A673 (cell line): ENCODE data around the gene LIPF. TPM values are rescaled to one million over a fixed set of nuclear protein-coding genes. Genes with fewer than 3 reads are reported as not detected.
"Not testable (repeated sequence)": the region's sequence is repeated elsewhere in the genome, so short reads cannot be mapped to it uniquely, and the experiment has no call there.

Source experiments
- BruUV-seq: library from RNA; stranded (reverse); fragments of 400-500 nt; replicated peaks from 2 replicates; lab custom pipeline; 2021; lab: Mats Ljungman, UMichigan
- CTCF ChIA-PET: fragments of 300-600 bp; sonication (Branson Sonifier 250); formaldehyde crosslinking; loops from one replicate; lab custom pipeline; 2022; ENCODE audit warnings: antibody characterized with exemption; lab: Charles Lee
- POLR2A ChIA-PET: fragments of 300-600 bp; sonication (Branson Sonifier 250); formaldehyde crosslinking; loops from one replicate; lab custom pipeline; 2022; ENCODE audit warnings: antibody characterized with exemption; ENCODE audit not compliant: low non-redundant PET; lab: Charles Lee
- DNase-seq: peaks from one replicate; pipeline ENCODE4 v3.0.0-alpha.2; 2015; ENCODE audit warnings: low spot score
- H3K27ac ChIP-seq: fragments of 200-600 bp; sonication (generic); 2 replicates; pipeline ENCODE4 v1.5.1; 2016; ENCODE audit warnings: mixed run types, low read depth, mild to moderate bottlenecking, mixed read lengths, antibody characterized with exemption, low read length; ENCODE audit not compliant: poor library complexity, severe bottlenecking
- H3K27me3 ChIP-seq: fragments of 200-600 bp; sonication (generic); replicated peaks from 2 replicates; pipeline ENCODE4 v1.6.1; 2017; ENCODE audit warnings: mixed run types, low read depth, mild to moderate bottlenecking, mixed read lengths, antibody characterized with exemption, low read length; ENCODE audit not compliant: insufficient read depth, poor library complexity
- H3K36me3 ChIP-seq: fragments of 200-600 bp; sonication (generic); 2 replicates; pipeline ENCODE4 v1.6.1; 2016; ENCODE audit warnings: mixed run types, mild to moderate bottlenecking, mixed read lengths, antibody characterized with exemption, low read length; ENCODE audit not compliant: insufficient read depth, poor library complexity, severe bottlenecking
- H3K4me1 ChIP-seq: fragments of 200-600 bp; sonication (generic); 2 replicates; pipeline ENCODE4 v1.6.1; 2017; ENCODE audit warnings: mixed run types, mild to moderate bottlenecking, mixed read lengths, antibody characterized with exemption, low read length; ENCODE audit not compliant: insufficient read depth, poor library complexity, severe bottlenecking
- H3K4me3 ChIP-seq: fragments of 200-600 bp; sonication (generic); 2 replicates; pipeline ENCODE4 v1.5.1; 2016; ENCODE audit warnings: low read depth, mixed run types, mild to moderate bottlenecking, mixed read lengths, low read length; ENCODE audit not compliant: poor library complexity, severe bottlenecking
- H3K9me3 ChIP-seq: fragments of 200-600 bp; sonication (generic); 2 replicates; pipeline ENCODE4 v1.6.1; 2016; ENCODE audit warnings: mixed run types, low read depth, mild to moderate bottlenecking, mixed read lengths, antibody characterized with exemption, low read length; ENCODE audit not compliant: poor library complexity, severe bottlenecking
- EZH2 ChIP-seq: fragments of 200-600 bp; sonication (generic); IDR thresholded peaks from 2 replicates; pipeline ENCODE4 v1.6.1; 2017; ENCODE audit warnings: borderline replicate concordance, low read depth, mild to moderate bottlenecking, mixed read lengths, antibody characterized with exemption, low read length; ENCODE audit not compliant: poor library complexity, severe bottlenecking
- intact Hi-C: fragments of 100-400 bp; cut with micrococcal nuclease; formaldehyde crosslinking; loops from one replicate; pipeline ENCODE4 v1.10.0; 2022; ENCODE audit not compliant: unreplicated experiment
- total RNA-seq: library from RNA; stranded (reverse); gene quantifications from 2 replicates; pipeline ENCODE4 v1.2.3, GENCODE V29; 2021
- TF ChIP-seq, protein P1 (sequence below): fragments of 300-800, 200-600 bp; sonication (generic); conservative IDR thresholded peaks from 2 replicates; pipeline ENCODE4 v1.5.1; 2017; ENCODE audit warnings: low read depth, mild to moderate bottlenecking, antibody characterized with exemption, low read length, moderate library complexity, mixed read lengths

LIPF gene
- total RNA-seq, 1 experiment from 2014 or later = not detected

DNA sequence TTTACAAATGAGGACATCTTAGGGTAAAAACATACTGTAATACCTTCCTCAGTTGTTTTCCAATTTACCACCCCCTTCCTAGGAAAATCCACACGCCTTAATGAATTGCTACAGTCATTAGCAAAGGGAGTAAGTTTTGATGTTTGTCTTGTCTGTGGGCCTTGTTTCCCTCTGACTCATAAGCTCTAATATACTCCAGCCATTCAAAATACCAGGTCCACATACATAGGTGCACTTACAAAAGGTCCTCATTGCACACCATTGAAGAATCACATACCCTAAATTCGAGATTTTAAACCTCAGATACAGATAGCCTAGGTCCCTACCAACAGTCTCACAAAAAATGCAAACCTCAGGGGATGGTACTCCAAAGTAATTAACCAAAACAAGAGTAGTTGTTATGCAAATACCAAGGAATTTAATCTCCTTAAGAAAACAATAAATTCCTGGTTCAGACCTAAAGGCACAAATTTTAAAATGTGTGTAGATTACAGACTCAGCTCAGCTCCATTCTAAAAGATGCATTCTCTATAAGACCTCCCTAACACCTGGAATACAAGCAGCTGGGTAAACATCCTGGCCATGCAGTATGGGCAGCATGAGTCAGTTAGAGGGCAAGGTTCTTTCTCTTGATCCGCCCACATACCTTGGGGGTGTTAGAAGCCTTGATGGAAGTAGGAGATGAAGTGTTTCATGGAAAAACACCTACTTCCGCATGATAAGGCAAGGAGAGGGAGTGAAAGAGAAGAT lies 38.8 kb downstream of the LIPF start:
- no peak overlapping the region for H3K4me3 ChIP-seq
- H3K27me3 ChIP-seq = no peaks in the 10 kb centered on the region
- H3K27ac ChIP-seq = no peak overlapping the region
- no peak for TF ChIP-seq EZH2
- TF ChIP-seq, protein P1, sequence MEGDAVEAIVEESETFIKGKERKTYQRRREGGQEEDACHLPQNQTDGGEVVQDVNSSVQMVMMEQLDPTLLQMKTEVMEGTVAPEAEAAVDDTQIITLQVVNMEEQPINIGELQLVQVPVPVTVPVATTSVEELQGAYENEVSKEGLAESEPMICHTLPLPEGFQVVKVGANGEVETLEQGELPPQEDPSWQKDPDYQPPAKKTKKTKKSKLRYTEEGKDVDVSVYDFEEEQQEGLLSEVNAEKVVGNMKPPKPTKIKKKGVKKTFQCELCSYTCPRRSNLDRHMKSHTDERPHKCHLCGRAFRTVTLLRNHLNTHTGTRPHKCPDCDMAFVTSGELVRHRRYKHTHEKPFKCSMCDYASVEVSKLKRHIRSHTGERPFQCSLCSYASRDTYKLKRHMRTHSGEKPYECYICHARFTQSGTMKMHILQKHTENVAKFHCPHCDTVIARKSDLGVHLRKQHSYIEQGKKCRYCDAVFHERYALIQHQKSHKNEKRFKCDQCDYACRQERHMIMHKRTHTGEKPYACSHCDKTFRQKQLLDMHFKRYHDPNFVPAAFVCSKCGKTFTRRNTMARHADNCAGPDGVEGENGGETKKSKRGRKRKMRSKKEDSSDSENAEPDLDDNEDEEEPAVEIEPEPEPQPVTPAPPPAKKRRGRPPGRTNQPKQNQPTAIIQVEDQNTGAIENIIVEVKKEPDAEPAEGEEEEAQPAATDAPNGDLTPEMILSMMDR = no peak
- no TSS peak for BruUV-seq
- no peak for DNase-seq
- POLR2A ChIA-PET = no interaction called here
- CTCF ChIA-PET = no interaction called here
- intact Hi-C loops = no loop called here
- H3K36me3 ChIP-seq = no peaks in the 10 kb centered on the region
- H3K9me3 ChIP-seq = no peaks in the 10 kb centered on the region
- no peaks in the 10 kb centered on the region for H3K4me1 ChIP-seq

DNA sequence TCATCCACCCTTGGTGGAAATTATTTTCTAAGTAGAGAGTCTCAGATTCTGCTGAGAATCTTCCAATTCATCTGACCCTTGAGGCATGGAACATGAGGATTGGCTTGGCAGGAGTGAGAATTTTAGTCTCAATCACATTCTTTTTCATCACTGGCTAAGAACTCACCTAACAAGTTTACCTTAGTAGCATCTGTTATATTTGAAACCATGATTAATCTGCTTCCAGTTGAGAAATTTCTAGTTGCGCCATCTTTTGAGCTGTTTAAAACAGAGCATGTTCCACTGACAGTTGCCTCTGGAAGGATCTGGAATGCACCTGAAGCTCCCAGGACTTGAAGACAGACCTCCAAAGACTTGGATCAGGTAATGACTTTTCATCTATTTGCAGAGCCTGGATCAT lies 41.7 kb downstream of the LIPF start, which contains the start of gene LIPK:
Gene LIPK (plus strand): TSS at position 292 of the 400 bp plus-strand sequence. CDS start 18,295 bp downstream, outside the sequence.
- Histone ChIP-seq H3K9me3 (no peaks in the 10 kb centered on the region), H3K4me1 (no peaks in the 10 kb centered on the region), H3K4me3 (no peak within 1 kb of the TSS), H3K27ac (no peak within 1 kb of the TSS), H3K36me3 (no peaks in the 10 kb centered on the region), H3K27me3 (no peaks in the 10 kb centered on the region)
- DNase-seq = no peak
- ChIA-PET POLR2A (no interaction called here), CTCF (no interaction called here)
- TF ChIP-seq, protein P1 = no peak
- no peak for TF ChIP-seq EZH2
- BruUV-seq = no TSS peak
- intact Hi-C loops = no loop called here

GRCh38 chr10:88707429-88708155 lies 43.4 kb downstream of the LIPF start:
- intact Hi-C loops = no loop called here
- Histone ChIP-seq H3K27ac (no peak overlapping the region), H3K9me3 (no peaks in the 10 kb centered on the region), H3K4me3 (no peak overlapping the region), H3K4me1 (no peaks in the 10 kb centered on the region), H3K27me3 (no peaks in the 10 kb centered on the region), H3K36me3 (no peaks in the 10 kb centered on the region)
- POLR2A ChIA-PET = no interaction called here
- TF ChIP-seq, protein P1 = no peak
- no peak for TF ChIP-seq EZH2
- peak; percentile 42 for DNase-seq
- BruUV-seq = no TSS peak
- CTCF ChIA-PET = no interaction called here

GRCh38 chr10:88709361-88709760 lies 45.1 kb downstream of the LIPF start:
- BruUV-seq, CTCF ChIA-PET, H3K36me3 ChIP-seq, POLR2A ChIA-PET, H3K4me1 ChIP-seq, H3K27me3 ChIP-seq, H3K9me3 ChIP-seq, H3K4me3 ChIP-seq, H3K27ac ChIP-seq, intact Hi-C loops, DNase-seq: not testable (repeated sequence)
